GM21515 (cell line): ENCODE data around the gene ENTPD5.
A peak's percentile ranks its signal among the peaks of the same experiment; 100 is the strongest.

Source experiments
- ATAC-seq: cut with Tn5 transposase; IDR thresholded peaks from one replicate; pipeline ENCODE4 v1.9.1; 2021; ENCODE audit not compliant: unreplicated experiment

The ENTPD5 gene

GRCh38 chr14:74018586-74019407 is at the start of gene ENTPD5, which contains the start of gene BBOF1:
TSS of gene ENTPD5 (minus strand) at chr14:74019288. CDS start at chr14:73988102, 31,186 bp downstream.
TSS of gene BBOF1 (plus strand) at chr14:74019349. CDS start at chr14:74019479, 130 bp downstream.
- ATAC-seq: peak; percentile 86

GRCh38 chr14:74065746-74066575 is 46.9 kb upstream of the ENTPD5 start:
- ATAC-seq: no peak

GRCh38 chr14:74064883-74065282 is 45.8 kb upstream of the ENTPD5 start:
- no peak for ATAC-seq

- no peak for ATAC-seq
Measured at GRCh38 chr14:74064426-74064825, 45.3 kb upstream of the ENTPD5 start.

- ATAC-seq: no peak
Measured at GRCh38 chr14:74062809-74063150, 43.7 kb upstream of the ENTPD5 start.

GRCh38 chr14:74049876-74050495 is 30.9 kb upstream of the ENTPD5 start:
- no peak for ATAC-seq

GRCh38 chr14:74048281-74048680 is 29.2 kb upstream of the ENTPD5 start:
- no peak for ATAC-seq

- ATAC-seq: no peak
Measured at GRCh38 chr14:74045522-74045921, 26.4 kb upstream of the ENTPD5 start.

GRCh38 chr14:74042296-74042695 is 23.2 kb upstream of the ENTPD5 start:
- no peak for ATAC-seq

- ATAC-seq: no peak
Measured at GRCh38 chr14:74038020-74038859, 19.2 kb upstream of the ENTPD5 start.

- no peak for ATAC-seq
Measured at GRCh38 chr14:74035556-74035955, 16.5 kb upstream of the ENTPD5 start.

GRCh38 chr14:74034572-74034971 is 15.5 kb upstream of the ENTPD5 start:
- ATAC-seq: no peak

GRCh38 chr14:74029136-74029535 is 10.0 kb upstream of the ENTPD5 start:
- no peak for ATAC-seq

GRCh38 chr14:74022346-74022745 is 3.3 kb upstream of the ENTPD5 start:
- ATAC-seq: no peak

- no peak for ATAC-seq
Measured at GRCh38 chr14:74019408-74020137, 485 bp upstream of the ENTPD5 start.

- peak; percentile 17 for ATAC-seq
Measured at GRCh38 chr14:74018174-74018585, 908 bp downstream of the ENTPD5 start.

GRCh38 chr14:74015963-74016362 is 3.1 kb downstream of the ENTPD5 start:
- ATAC-seq: no peak

- ATAC-seq: no peak
Measured at GRCh38 chr14:74015176-74015575, 3.9 kb downstream of the ENTPD5 start.

- no peak for ATAC-seq
Measured at GRCh38 chr14:74014299-74014698, 4.8 kb downstream of the ENTPD5 start.
